Endothelial cell of umbilical vein (primary cell): ENCODE results near the gene CEP128. TPM values are rescaled to one million over a fixed set of nuclear protein-coding genes. Genes with fewer than 3 reads are reported as not detected.

Experiments
- BruUV-seq: library from RNA; stranded (reverse); fragments of 400-500 nt; replicated peaks from 2 replicates; lab custom pipeline; 2021; lab: Mats Ljungman, UMichigan
- CTCF ChIA-PET: fragments of 300-600, 350-600 bp; sonication (Branson Sonifier 250); formaldehyde crosslinking; loops from one replicate; lab custom pipeline; 2021; ENCODE audit warnings: antibody characterized with exemption, inconsistent platforms; lab: Charles Lee
- POLR2A ChIA-PET: fragments of 300-600, 350-600 bp; sonication (Branson Sonifier 250); formaldehyde crosslinking; loops from one replicate; lab custom pipeline; 2021; ENCODE audit warnings: antibody characterized with exemption, inconsistent platforms; lab: Charles Lee
- DNase-seq: peaks from one replicate; pipeline ENCODE4 v3.0.0-alpha.2; 2011; ENCODE audit warnings: low read depth, low spot score
- FAIRE-seq: peaks from 2 replicates; lab custom pipeline; 2011; peaks lifted over from hg19 to GRCh38; lab: Jason Lieb, UNC
- H2AFZ ChIP-seq: 2 replicates; pipeline ENCODE4 v1.6.0; 2012; ENCODE audit warnings: low read depth, low read length, control low read depth, inconsistent platforms
- H3K27ac ChIP-seq: 2 replicates; pipeline ENCODE4 v1.5.1; 2011; ENCODE audit warnings: low read depth, mild to moderate bottlenecking, control low read depth, low read length, moderate library complexity; ENCODE audit not compliant: insufficient read depth
- H3K27me3 ChIP-seq, 2 experiments: 2 replicates each; pipeline versions ENCODE4 v1.6.0 to v1.6.1; 2011; ENCODE audit warnings: low read length in 2 of 2, mixed read lengths in 1 of 2; ENCODE audit not compliant: control insufficient read depth in 2 of 2, insufficient read depth in 2 of 2
- H3K36me3 ChIP-seq, 2 experiments: 2 replicates in 1 of 2; 3 replicates in 1 of 2; pipeline ENCODE4 v1.5.1; 2011; ENCODE audit warnings: low read length in 2 of 2, mild to moderate bottlenecking in 1 of 2, moderate library complexity in 1 of 2; ENCODE audit not compliant: control insufficient read depth in 2 of 2, insufficient read depth in 2 of 2; ENCODE audit errors: extremely low read depth in 1 of 2
- H3K4me1 ChIP-seq: 3 replicates; pipeline ENCODE4 v1.5.1; 2011; ENCODE audit warnings: mild to moderate bottlenecking, low read length; ENCODE audit not compliant: control insufficient read depth, insufficient read depth; ENCODE audit errors: extremely low read depth
- H3K4me2 ChIP-seq: 2 replicates; pipeline ENCODE4 v1.6.1; 2011; ENCODE audit warnings: low read length, control low read depth, mixed read lengths; ENCODE audit not compliant: insufficient read depth
- H3K4me3 ChIP-seq, 3 experiments: fragments of 200-600 bp in 1 of 3; sonication (generic), shearing (Covaris generic) in 1 of 3; replicated peaks in 1 of 3; 2 replicates each; pipeline ENCODE4 v1.5.1; 2011 to 2016; ENCODE audit warnings: control low read depth in 3 of 3, low read length in 3 of 3, mild to moderate bottlenecking in 2 of 3, inconsistent platforms in 1 of 3, low read depth in 1 of 3, moderate library complexity in 1 of 3; ENCODE audit not compliant: insufficient read depth in 1 of 3
- H3K79me2 ChIP-seq: 2 replicates; pipeline ENCODE4 v1.6.0; 2012; ENCODE audit warnings: low read length, inconsistent platforms; ENCODE audit not compliant: control insufficient read depth, insufficient read depth
- H3K9ac ChIP-seq: replicated peaks from 2 replicates; pipeline ENCODE3; 2011; ENCODE audit warnings: low read length, control low read depth; ENCODE audit not compliant: insufficient read depth; ENCODE audit errors: extremely low read depth
- H3K9me1 ChIP-seq: replicated peaks from 3 replicates; pipeline ENCODE4 v1.6.0; 2011; ENCODE audit warnings: mild to moderate bottlenecking, low read length; ENCODE audit not compliant: control insufficient read depth, insufficient read depth; ENCODE audit errors: extremely low read depth
- H3K9me3 ChIP-seq: replicated peaks from 2 replicates; pipeline ENCODE4 v1.5.1; 2012; ENCODE audit warnings: low read length, inconsistent platforms; ENCODE audit not compliant: control insufficient read depth, insufficient read depth
- H4K20me1 ChIP-seq: replicated peaks from 2 replicates; pipeline ENCODE3; 2011; ENCODE audit warnings: mild to moderate bottlenecking, low read length; ENCODE audit not compliant: control insufficient read depth, insufficient read depth; ENCODE audit errors: extremely low read depth
- CTCF ChIP-seq, 2 donors: IDR thresholded peaks; 1 replicate in 1 of 2; 2 replicates in 1 of 2; pipeline ENCODE4 v1.5.1; 2011; ENCODE audit warnings: low read length in 2 of 2, mild to moderate bottlenecking in 2 of 2, moderate library complexity in 2 of 2, control low read depth in 1 of 2, inconsistent platforms in 1 of 2, low read depth in 1 of 2; ENCODE audit not compliant: insufficient read depth in 1 of 2; ENCODE audit errors: extremely low read depth in 1 of 2
- EZH2 ChIP-seq: IDR thresholded peaks from 2 replicates; pipeline ENCODE4 v1.6.1; 2012; ENCODE audit warnings: borderline replicate concordance, low read depth, mild to moderate bottlenecking, moderate library complexity, low read length, inconsistent platforms; ENCODE audit not compliant: severe bottlenecking
- FOS ChIP-seq: IDR thresholded peaks from 2 replicates; pipeline ENCODE4 v1.6.1; 2011; ENCODE audit warnings: mild to moderate bottlenecking, low read length, moderate library complexity, borderline replicate concordance; ENCODE audit not compliant: insufficient read depth
- GATA2 ChIP-seq: IDR thresholded peaks from 2 replicates; pipeline ENCODE4 v1.7.0; 2011; ENCODE audit warnings: low read depth, mild to moderate bottlenecking, moderate library complexity, mixed read lengths, low read length; ENCODE audit not compliant: insufficient read length, insufficient read depth
- JUN ChIP-seq: IDR thresholded peaks from 2 replicates; pipeline ENCODE4 v1.6.1; 2011; ENCODE audit warnings: borderline replicate concordance, low read depth; ENCODE audit not compliant: insufficient read length, insufficient read depth
- MYC ChIP-seq: IDR thresholded peaks from one replicate; pipeline ENCODE4 v1.6.1; 2011; ENCODE audit warnings: mild to moderate bottlenecking, low read depth, low read length
- POLR2A ChIP-seq: IDR thresholded peaks from 2 replicates; pipeline ENCODE4 v1.6.1; 2012; ENCODE audit warnings: low read depth, mild to moderate bottlenecking, control low read depth, low read length
- POLR2AphosphoS5 ChIP-seq: IDR thresholded peaks from 2 replicates; pipeline ENCODE4 v1.6.1; 2012; ENCODE audit warnings: low read depth, mild to moderate bottlenecking, control low read depth, low read length, moderate library complexity; ENCODE audit not compliant: insufficient read depth
- dilution Hi-C: fragments of 300-500 bp; cut with MboI; formaldehyde crosslinking; loops from one replicate; pipeline ENCODE4 v1.15.0; 2019; ENCODE audit warnings: low sequenced_read_pairs; ENCODE audit not compliant: extremely low pct_ligation_motif_present
- intact Hi-C: fragments of 100-400 bp; cut with micrococcal nuclease; formaldehyde crosslinking; loops from one replicate; pipeline ENCODE4 v1.10.0; 2022
- polyA plus RNA-seq, 4 experiments: library from polyadenylated mRNA; depleted of rRNA in 3 of 4; stranded (reverse) in 3 of 4; unstranded in 1 of 4; fragments of >200 nt; gene quantifications; 2 replicates each; pipeline versions ENCODE4 v1.2.1 to v1.2.3, GENCODE V29; 2011 to 2012; ENCODE audit warnings: missing spikeins in 1 of 4
- total RNA-seq: library from RNA; stranded (reverse); gene quantifications from 2 replicates; pipeline ENCODE4 v1.2.3, GENCODE V29; 2021
- TF ChIP-seq, protein P1 (sequence below): IDR thresholded peaks from 2 replicates; pipeline ENCODE4 v1.6.1; 2011; ENCODE audit not compliant: insufficient read depth, insufficient read length

The CEP128 gene
- total and polyA plus RNA-seq, 2 donors (not counting 3 experiments of a cell fraction or from before 2014, with no cell fraction given), result 0.91 to 23.7 TPM

GRCh38 chr14:80946187-80946586 is 4.6 kb upstream of the CEP128 start:
- H3K4me3 ChIP-seq, result no peak overlapping the region
- H2AFZ ChIP-seq, result no peak overlapping the region
- no peaks in the 10 kb centered on the region for H3K9me3 ChIP-seq
- H3K27me3 ChIP-seq, result peaks cover 12 to 23% of the 10 kb centered on the region in 2 experiments
- intact Hi-C loops, result no loop called here
- H3K4me1 ChIP-seq, result peaks cover 4% of the 10 kb centered on the region
- H3K4me2 ChIP-seq, result no peak overlapping the region
- ChIA-PET POLR2A (no interaction called here), CTCF (no interaction called here)
- no peaks in the 10 kb centered on the region for H3K79me2 ChIP-seq
- no TSS peak for BruUV-seq
- dilution Hi-C loops, result no loop called here
- H3K9ac ChIP-seq, result no peak overlapping the region
- TF ChIP-seq FOS (peak; percentile 58), GATA2 (peak; percentile 37), POLR2A (no peak), JUN (peak; percentile 6)
- no peak for DNase-seq
- FAIRE-seq, result no peak
- no peaks in the 10 kb centered on the region for H3K9me1 ChIP-seq
- H4K20me1 ChIP-seq, result no peaks in the 10 kb centered on the region
- no peak overlapping the region for H3K27ac ChIP-seq
- no peaks in the 10 kb centered on the region for H3K36me3 ChIP-seq

- dilution Hi-C loops, result no loop called here
- no peak overlapping the region for H3K27ac ChIP-seq
Measured at GRCh38 chr14:80944861-80945617, 3.5 kb upstream of the CEP128 start.

More at GRCh38 chr14:80944861-80945617, 3.5 kb upstream of the CEP128 start:
- CTCF ChIA-PET, result interaction anchor here (2.4 kb wide), 1 partner anchor 11 kb away, joined by 7 read pairs; the partner anchor contains the start of gene TSHR
- Histone ChIP-seq H3K27me3 (peaks cover 11 to 15% of the 10 kb centered on the region in 2 experiments), H3K79me2 (peaks cover 4% of the 10 kb centered on the region), H3K9me3 (no peaks in the 10 kb centered on the region), H3K36me3 (no peaks in the 10 kb centered on the region), H3K4me1 (peaks cover 7% of the 10 kb centered on the region), H4K20me1 (no peaks in the 10 kb centered on the region), H3K4me2 (no peak overlapping the region), H3K9ac (no peak overlapping the region), H3K4me3 (no peak overlapping the region), H2AFZ (no peak overlapping the region), H3K9me1 (no peaks in the 10 kb centered on the region)
- DNase-seq (no peak), FAIRE-seq (no peak)
- intact Hi-C loops, result loop anchor here (5.0 kb wide), 1 partner anchor 272 kb away; no protein-coding TSS in a partner anchor
- no TSS peak for BruUV-seq
- POLR2A ChIA-PET, result no interaction called here
- TF ChIP-seq EZH2 (no peak), GATA2 (no peak), POLR2AphosphoS5 (no peak), POLR2A (no peak), CTCF (IDR thresholded peaks at IDR 0.05; ENCODE audit: extremely low read depth in 1 of 2, insufficient read depth in 1 of 2, low read depth in 1 of 2, low read length in 2 of 2) (no peak), FOS (no peak), JUN (no peak), MYC (no peak)
- TF ChIP-seq, protein P1, sequence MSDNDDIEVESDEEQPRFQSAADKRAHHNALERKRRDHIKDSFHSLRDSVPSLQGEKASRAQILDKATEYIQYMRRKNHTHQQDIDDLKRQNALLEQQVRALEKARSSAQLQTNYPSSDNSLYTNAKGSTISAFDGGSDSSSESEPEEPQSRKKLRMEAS, result no peak
